Fibroblast of lung (primary cell): Measurements from ENCODE around the gene DIO1. TPM values are rescaled to one million over a fixed set of nuclear protein-coding genes. Genes with fewer than 3 reads are reported as not detected.

Experiments
- DNase-seq, 2 donors: peaks; one replicate each; pipeline versions ENCODE4 v3.0.0 to v3.0.0-alpha.2; 2010; ENCODE audit warnings: low read depth in 2 of 2
- H2AFZ ChIP-seq: 2 replicates; pipeline ENCODE4 v1.5.1; 2012; ENCODE audit warnings: low read length, control low read depth, inconsistent platforms
- H3K27ac ChIP-seq: 2 replicates; pipeline ENCODE4 v1.5.1; 2011; ENCODE audit warnings: low read length, control low read depth; ENCODE audit not compliant: insufficient read depth
- H3K27me3 ChIP-seq: 2 replicates; pipeline ENCODE4 v1.5.1; 2011; ENCODE audit warnings: mild to moderate bottlenecking, low read length; ENCODE audit not compliant: control insufficient read depth, insufficient read depth
- H3K36me3 ChIP-seq: 2 replicates; pipeline ENCODE4 v1.5.1; 2011; ENCODE audit warnings: low read length; ENCODE audit not compliant: control insufficient read depth, insufficient read depth
- H3K4me1 ChIP-seq: 2 replicates; pipeline ENCODE4 v1.5.1; 2011; ENCODE audit warnings: low read length; ENCODE audit not compliant: control insufficient read depth, insufficient read depth; ENCODE audit errors: extremely low read depth
- H3K4me2 ChIP-seq: 2 replicates; pipeline ENCODE4 v1.5.1; 2011; ENCODE audit warnings: low read length, control low read depth; ENCODE audit not compliant: insufficient read depth; ENCODE audit errors: extremely low read depth
- H3K4me3 ChIP-seq, 4 experiments: fragments of 200-600 bp in 1 of 4; sonication (generic) in 1 of 4; replicated peaks in 1 of 4; 2 replicates each; pipeline ENCODE4 v1.5.1; 2011 to 2016; ENCODE audit warnings: low read length in 4 of 4, low read depth in 3 of 4, mild to moderate bottlenecking in 3 of 4, control low read depth in 2 of 4, inconsistent platforms in 1 of 4, mixed read lengths in 1 of 4; ENCODE audit not compliant: insufficient read depth in 1 of 4; ENCODE audit errors: control extremely low read depth in 1 of 4
- H3K79me2 ChIP-seq: 2 replicates; pipeline ENCODE4 v1.5.1; 2012; ENCODE audit warnings: mild to moderate bottlenecking, low read length, inconsistent platforms; ENCODE audit not compliant: control insufficient read depth, insufficient read depth
- H3K9ac ChIP-seq: 2 replicates; pipeline ENCODE4 v1.5.1; 2011; ENCODE audit warnings: mild to moderate bottlenecking, low read length, control low read depth; ENCODE audit not compliant: insufficient read depth
- H3K9me3 ChIP-seq: 2 replicates; pipeline ENCODE4 v1.5.1; 2012; ENCODE audit warnings: low read depth, low read length; ENCODE audit not compliant: control insufficient read depth, insufficient read depth
- H4K20me1 ChIP-seq: 2 replicates; pipeline ENCODE4 v1.5.1; 2011; ENCODE audit warnings: low read length; ENCODE audit not compliant: control insufficient read depth, insufficient read depth; ENCODE audit errors: extremely low read depth
- EZH2 ChIP-seq: IDR thresholded peaks from 2 replicates; pipeline ENCODE4 v1.5.1; 2012; ENCODE audit warnings: low read length, control low read depth, mild to moderate bottlenecking; ENCODE audit errors: missing control alignments
- polyA plus RNA-seq, 2 donors: library from polyadenylated mRNA; depleted of rRNA in 1 of 2; stranded (reverse) in 1 of 2; unstranded in 1 of 2; fragments of >200 nt; gene quantifications; 2 replicates each; pipeline ENCODE4 v1.2.1, GENCODE V29; 2011 to 2012; ENCODE audit warnings: missing spikeins in 1 of 2
- total RNA-seq: library from RNA; depleted of rRNA; stranded (reverse); fragments of >200 nt; gene quantifications from 2 replicates; pipeline ENCODE4 v1.2.1, GENCODE V29; 2014
- TF ChIP-seq, protein P1 (sequence below), 2 donors: IDR thresholded peaks in 1 of 2; conservative IDR thresholded peaks in 1 of 2; 1 replicate in 1 of 2; 2 replicates in 1 of 2; pipeline ENCODE4 v1.5.1; 2011 to 2012; ENCODE audit warnings: low read length in 2 of 2, control low read depth in 1 of 2, inconsistent platforms in 1 of 2, low read depth in 1 of 2, mild to moderate bottlenecking in 1 of 2

Gene DIO1
- total and polyA plus RNA-seq, 2 donors (not counting 1 experiment from before 2014, with no cell fraction given), result not detected

DNA sequence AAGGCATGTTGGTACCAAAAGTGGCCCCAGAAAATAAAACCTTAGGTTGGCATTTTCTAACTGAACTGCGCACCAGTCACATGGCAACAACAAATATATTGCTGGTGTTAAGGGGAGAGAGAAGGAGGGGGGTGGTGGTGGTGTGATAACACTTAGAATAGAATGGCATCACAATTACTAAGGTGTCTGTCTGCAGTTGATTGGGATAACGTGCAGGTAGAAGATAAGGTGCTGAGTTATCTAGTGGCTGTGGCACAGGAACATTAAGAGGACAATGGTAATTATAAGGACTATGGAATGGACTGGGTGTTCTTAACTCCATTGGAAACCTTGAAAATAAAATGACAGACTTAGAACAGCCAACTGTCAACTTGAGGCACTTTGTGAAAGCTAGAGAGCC is 3.0 kb upstream of the DIO1 start:
- Histone ChIP-seq H3K27me3 (no peaks in the 10 kb centered on the region), H3K4me1 (peaks cover 5% of the 10 kb centered on the region), H4K20me1 (no peaks in the 10 kb centered on the region), H2AFZ (no peak overlapping the region), H3K4me2 (no peak overlapping the region), H3K9me3 (no peaks in the 10 kb centered on the region), H3K27ac (no peak overlapping the region), H3K4me3 (no peak overlapping the region), H3K79me2 (peaks cover 2% of the 10 kb centered on the region), H3K36me3 (no peaks in the 10 kb centered on the region), H3K9ac (no peak overlapping the region)
- TF ChIP-seq, protein P1, sequence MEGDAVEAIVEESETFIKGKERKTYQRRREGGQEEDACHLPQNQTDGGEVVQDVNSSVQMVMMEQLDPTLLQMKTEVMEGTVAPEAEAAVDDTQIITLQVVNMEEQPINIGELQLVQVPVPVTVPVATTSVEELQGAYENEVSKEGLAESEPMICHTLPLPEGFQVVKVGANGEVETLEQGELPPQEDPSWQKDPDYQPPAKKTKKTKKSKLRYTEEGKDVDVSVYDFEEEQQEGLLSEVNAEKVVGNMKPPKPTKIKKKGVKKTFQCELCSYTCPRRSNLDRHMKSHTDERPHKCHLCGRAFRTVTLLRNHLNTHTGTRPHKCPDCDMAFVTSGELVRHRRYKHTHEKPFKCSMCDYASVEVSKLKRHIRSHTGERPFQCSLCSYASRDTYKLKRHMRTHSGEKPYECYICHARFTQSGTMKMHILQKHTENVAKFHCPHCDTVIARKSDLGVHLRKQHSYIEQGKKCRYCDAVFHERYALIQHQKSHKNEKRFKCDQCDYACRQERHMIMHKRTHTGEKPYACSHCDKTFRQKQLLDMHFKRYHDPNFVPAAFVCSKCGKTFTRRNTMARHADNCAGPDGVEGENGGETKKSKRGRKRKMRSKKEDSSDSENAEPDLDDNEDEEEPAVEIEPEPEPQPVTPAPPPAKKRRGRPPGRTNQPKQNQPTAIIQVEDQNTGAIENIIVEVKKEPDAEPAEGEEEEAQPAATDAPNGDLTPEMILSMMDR (conservative IDR thresholded peaks at IDR 0.05 in 1 of 2, IDR thresholded peaks at IDR 0.05 in 1 of 2; ENCODE audit: low read depth in 1 of 2, low read length in 2 of 2), result no peak
- no peak for TF ChIP-seq EZH2
- no peak for DNase-seq

DNA sequence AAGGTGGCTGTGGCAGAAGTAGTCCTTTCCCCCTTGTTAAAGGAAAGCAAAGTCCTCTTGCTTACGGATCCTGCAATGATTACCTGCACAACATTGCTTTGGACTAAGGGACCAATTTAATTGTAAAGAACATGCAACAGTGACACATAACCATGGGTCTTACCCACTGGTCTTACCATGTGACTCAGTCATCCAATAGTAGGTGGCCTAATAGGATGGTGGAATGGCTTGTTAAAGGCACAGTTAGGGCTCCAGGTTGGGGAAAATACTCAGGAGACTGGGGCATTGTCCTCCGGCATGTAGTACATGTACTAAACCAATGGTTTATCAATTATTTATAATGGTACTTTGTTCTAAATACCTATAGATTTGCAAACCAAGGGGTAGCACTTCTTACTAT is 2.3 kb upstream of the DIO1 start:
- peaks cover 2% of the 10 kb centered on the region for H3K79me2 ChIP-seq
- H3K4me1 ChIP-seq, result peaks cover 5% of the 10 kb centered on the region
- H3K36me3 ChIP-seq, result no peaks in the 10 kb centered on the region
- no peak overlapping the region for H2AFZ ChIP-seq
- H3K4me2 ChIP-seq, result no peak overlapping the region
- no peak overlapping the region for H3K4me3 ChIP-seq
- H3K27me3 ChIP-seq, result no peaks in the 10 kb centered on the region
- TF ChIP-seq, protein P1 (conservative IDR thresholded peaks at IDR 0.05 in 1 of 2, IDR thresholded peaks at IDR 0.05 in 1 of 2; ENCODE audit: low read depth in 1 of 2, low read length in 2 of 2), result no peak
- no peak for TF ChIP-seq EZH2
- H3K9me3 ChIP-seq, result no peaks in the 10 kb centered on the region
- no peak for DNase-seq
- H3K9ac ChIP-seq, result no peak overlapping the region
- H4K20me1 ChIP-seq, result no peaks in the 10 kb centered on the region
- no peak overlapping the region for H3K27ac ChIP-seq

DNA sequence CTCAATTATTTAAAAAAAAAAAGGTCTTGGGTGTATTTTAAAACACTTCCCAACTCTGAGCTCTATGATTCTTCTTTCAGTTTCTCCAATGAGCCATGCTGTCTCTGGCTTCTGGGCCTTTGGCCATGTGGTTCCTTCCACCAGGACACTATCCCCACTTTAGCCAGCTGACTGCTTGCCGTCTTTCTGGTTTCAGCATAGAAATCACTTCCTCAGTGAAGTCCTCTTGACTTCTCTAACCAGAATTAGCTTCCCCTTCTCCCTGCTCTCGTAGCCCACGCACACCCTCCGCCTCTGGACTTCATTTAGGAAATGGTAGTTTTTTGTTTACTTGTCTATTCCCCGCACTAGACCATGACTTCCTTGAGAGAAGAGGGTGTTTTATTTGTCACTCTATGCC is 1.1 kb upstream of the DIO1 start:
- peaks cover 7% of the 10 kb centered on the region for H3K4me1 ChIP-seq
- H3K9me3 ChIP-seq, result no peaks in the 10 kb centered on the region
- no peak overlapping the region for H3K27ac ChIP-seq
- H3K79me2 ChIP-seq, result peaks cover 2% of the 10 kb centered on the region
- no peak for TF ChIP-seq EZH2
- TF ChIP-seq, protein P1 (conservative IDR thresholded peaks at IDR 0.05 in 1 of 2, IDR thresholded peaks at IDR 0.05 in 1 of 2; ENCODE audit: low read depth in 1 of 2, low read length in 2 of 2), result no peak
- peak overlapping the region; percentile 19 for H3K4me2 ChIP-seq
- no peak for DNase-seq
- peak overlapping the region; percentile 53 for H2AFZ ChIP-seq
- H3K36me3 ChIP-seq, result no peaks in the 10 kb centered on the region
- H3K9ac ChIP-seq, result no peak overlapping the region
- H3K4me3 ChIP-seq, result no peak overlapping the region
- H4K20me1 ChIP-seq, result no peaks in the 10 kb centered on the region
- H3K27me3 ChIP-seq, result no peaks in the 10 kb centered on the region
